GM12891 (cell line): Measurements from ENCODE around the gene GREB1.
"Not testable (repeated sequence)": the region's sequence is repeated elsewhere in the genome, so short reads cannot be mapped to it uniquely, and the experiment has no call there.

ENCODE experiments used
- DNase-seq: peaks from one replicate; pipeline ENCODE4 v3.0.0; 2011; ENCODE audit warnings: low spot score; ENCODE audit not compliant: insufficient read length
- FAIRE-seq: peaks from 2 replicates; lab custom pipeline; 2011; peaks lifted over from hg19 to GRCh38; lab: Jason Lieb, UNC
- PAX5 ChIP-seq: IDR thresholded peaks from 2 replicates; pipeline ENCODE4 v1.6.1; 2011; ENCODE audit warnings: low read length, moderate library complexity, mild to moderate bottlenecking; ENCODE audit not compliant: insufficient read depth, severe bottlenecking
- POLR2A ChIP-seq: IDR thresholded peaks from 2 replicates; pipeline ENCODE4 v1.6.1; 2011; ENCODE audit warnings: low read depth, low read length, control low read depth
- POLR2AphosphoS5 ChIP-seq: IDR thresholded peaks from 2 replicates; pipeline ENCODE4 v1.6.1; 2011; ENCODE audit warnings: low read depth, low read length, control low read depth
- POU2F2 ChIP-seq: IDR thresholded peaks from 2 replicates; pipeline ENCODE4 v1.6.1; 2011; ENCODE audit warnings: low read depth, mild to moderate bottlenecking, control low read depth, low read length, moderate library complexity
- SPI1 ChIP-seq: IDR thresholded peaks from 2 replicates; pipeline ENCODE4 v1.6.1; 2011; ENCODE audit warnings: low read depth, low read length, control low read depth
- TAF1 ChIP-seq: IDR thresholded peaks from 2 replicates; pipeline ENCODE4 v1.6.1; 2011; ENCODE audit warnings: low read depth, low read length, control low read depth

The GREB1 gene

GRCh38 chr2:11652553-11652952, 118.7 kb downstream of the GREB1 start:
- TF ChIP-seq SPI1 (no peak), POLR2A (no peak), POLR2AphosphoS5 (no peak), PAX5 (no peak), TAF1 (no peak), POU2F2 (no peak)
- DNase-seq, result no peak
- FAIRE-seq, result no peak

- TF ChIP-seq POLR2AphosphoS5 (no peak), POU2F2 (no peak)
- FAIRE-seq, result no peak
- no peak for DNase-seq
These were observed 121.7 kb downstream of the GREB1 start for GRCh38 chr2:11655495-11655894.

GRCh38 chr2:11656252-11656651, 122.4 kb downstream of the GREB1 start:
- DNase-seq, result no peak
- FAIRE-seq, result no peak
- TF ChIP-seq POLR2A (no peak), PAX5 (no peak), POLR2AphosphoS5 (no peak), TAF1 (no peak), SPI1 (no peak), POU2F2 (no peak)

- FAIRE-seq, result no peak
- no peak for TF ChIP-seq POLR2A
- TF ChIP-seq TAF1, result no peak
- no peak for TF ChIP-seq PAX5
- no peak for TF ChIP-seq POLR2AphosphoS5
- TF ChIP-seq SPI1, result no peak
- no peak for TF ChIP-seq POU2F2
- no peak for DNase-seq
These were observed 122.8 kb downstream of the GREB1 start for GRCh38 chr2:11656671-11657101.

- DNase-seq (no peak), FAIRE-seq (no peak)
- no peak for TF ChIP-seq SPI1
- no peak for TF ChIP-seq POLR2AphosphoS5
- TF ChIP-seq PAX5, result no peak
- TF ChIP-seq POU2F2, result no peak
These were observed 123.3 kb downstream of the GREB1 start for GRCh38 chr2:11657195-11657594.

GRCh38 chr2:11657646-11658045, 123.8 kb downstream of the GREB1 start:
- TF ChIP-seq TAF1, result no peak
- TF ChIP-seq POU2F2, result no peak
- TF ChIP-seq SPI1, result no peak
- no peak for TF ChIP-seq POLR2AphosphoS5
- TF ChIP-seq PAX5, result no peak
- no peak for TF ChIP-seq POLR2A
- DNase-seq (no peak), FAIRE-seq (no peak)

- FAIRE-seq (no peak), DNase-seq (no peak)
- TF ChIP-seq TAF1 (no peak), POLR2A (no peak), POU2F2 (no peak), POLR2AphosphoS5 (no peak), PAX5 (no peak), SPI1 (no peak)
These were observed 124.6 kb downstream of the GREB1 start for GRCh38 chr2:11658208-11659114.

GRCh38 chr2:11659115-11659475, 125.2 kb downstream of the GREB1 start:
- no peak for DNase-seq
- TF ChIP-seq PAX5 (no peak), TAF1 (no peak), SPI1 (no peak), POU2F2 (no peak), POLR2AphosphoS5 (no peak)
- FAIRE-seq, result no peak

GRCh38 chr2:11659851-11660250, 126.0 kb downstream of the GREB1 start:
- TF ChIP-seq TAF1 (no peak), POLR2AphosphoS5 (no peak), POLR2A (no peak), SPI1 (no peak), POU2F2 (no peak)
- FAIRE-seq (no peak), DNase-seq (no peak)

GRCh38 chr2:11660396-11660795, 126.6 kb downstream of the GREB1 start:
- FAIRE-seq, DNase-seq: not testable (repeated sequence)
